ENCODE measurements around the gene MTHFD1L.

Gene MTHFD1L

DNA sequence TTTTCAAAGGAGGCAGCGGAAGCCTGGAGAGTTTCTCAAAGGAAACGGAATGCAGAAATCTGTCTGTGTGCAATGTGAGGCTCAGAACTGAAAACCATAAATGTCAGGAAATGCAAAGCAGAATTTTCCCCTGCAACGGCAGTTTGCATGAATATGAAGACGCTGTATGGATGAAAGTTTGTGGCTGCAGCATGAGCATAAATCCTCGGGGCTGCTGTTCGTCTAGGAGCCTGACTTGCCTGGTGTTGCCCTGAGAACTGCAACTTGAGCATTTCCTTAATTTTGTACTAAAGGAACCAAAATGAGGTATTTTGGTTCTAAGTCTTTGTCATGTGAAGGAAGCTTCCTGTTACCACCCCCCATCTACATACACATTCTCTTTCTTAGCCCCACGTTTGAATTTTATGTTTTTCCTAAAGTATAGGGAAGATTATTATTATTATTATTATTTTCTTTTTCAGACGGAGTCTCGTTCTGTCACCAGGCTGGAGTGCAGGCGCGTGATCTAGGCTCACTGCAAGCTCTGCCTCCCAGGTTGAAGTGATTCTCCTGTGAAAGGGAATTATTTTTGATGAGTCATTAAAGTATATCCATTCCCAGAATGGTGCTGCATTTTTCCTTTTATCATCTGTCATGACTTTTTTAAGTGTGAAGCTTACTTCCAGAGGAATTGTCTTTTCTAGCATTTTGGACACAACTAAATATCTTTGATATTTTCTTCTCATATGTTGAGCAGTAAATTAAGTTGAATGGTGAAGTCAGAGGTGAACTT, 33.1 kb downstream of the MTHFD1L start:
- Histone ChIP-seq H3K9ac (ENCODE audit: low read length) (no peak overlapping the region), H3K9me2 (replicated peaks; ENCODE audit: insufficient read depth, low read length) (no peaks in the 10 kb centered on the region), H3K79me2 (ENCODE audit: insufficient read depth, low read length) (no peaks in the 10 kb centered on the region), H3K27ac (ENCODE audit: low read depth, low read length) (no peak overlapping the region), H3K9me3 (ENCODE audit: insufficient read depth, low read length) (no peaks in the 10 kb centered on the region), H3K4me3 (ENCODE audit: insufficient read depth, low read length, poor library complexity, severe bottlenecking) (no peak overlapping the region), H4K20me1 (ENCODE audit: low read depth, low read length) (no peaks in the 10 kb centered on the region), H2AFZ (ENCODE audit: low read depth, low read length, severe bottlenecking) (no peak overlapping the region), H3F3A (ENCODE audit: insufficient read depth) (no peaks in the 10 kb centered on the region), H3K4me2 (ENCODE audit: low read depth, low read length, poor library complexity, severe bottlenecking) (no peak overlapping the region), H3K36me3 (ENCODE audit: low read length) (peaks cover 4% of the 10 kb centered on the region; the same call in 1 of the 2 replicates), H3K27me3 (ENCODE audit: low read length) (no peaks in the 10 kb centered on the region)
- TF ChIP-seq EZH2phosphoT487 (conservative IDR thresholded peaks at IDR 0.05; ENCODE audit: low read length) (no peak), CTCF (IDR thresholded peaks at IDR 0.05; ENCODE audit: insufficient read depth, low read length, poor library complexity, severe bottlenecking) (no peak)

DNA sequence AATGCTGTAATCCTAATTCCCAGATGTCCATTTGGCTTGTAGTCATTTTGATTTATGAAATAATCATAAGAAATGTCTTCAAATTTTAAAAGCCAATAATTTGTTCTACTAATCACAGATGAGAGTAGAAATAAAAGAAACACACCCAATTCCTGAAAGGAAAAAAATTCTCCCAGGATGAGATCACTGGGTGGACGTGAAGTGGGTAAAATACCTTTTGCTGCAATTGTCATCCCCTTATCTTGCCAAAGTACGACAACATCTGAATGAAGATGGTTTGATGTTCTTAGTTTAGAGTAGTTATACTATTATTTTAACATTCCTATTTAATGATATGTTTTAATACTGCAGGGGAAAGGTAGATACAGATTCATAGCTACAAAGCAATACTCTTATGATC, 33.7 kb downstream of the MTHFD1L start:
- Histone ChIP-seq H3K79me2 (ENCODE audit: insufficient read depth, low read length) (no peaks in the 10 kb centered on the region), H3K9ac (ENCODE audit: low read length) (no peak overlapping the region), H3K4me2 (ENCODE audit: low read depth, low read length, poor library complexity, severe bottlenecking) (no peak overlapping the region), H3K4me3 (ENCODE audit: insufficient read depth, low read length, poor library complexity, severe bottlenecking) (no peak overlapping the region), H3K27ac (ENCODE audit: low read depth, low read length) (no peak overlapping the region), H3K9me3 (ENCODE audit: insufficient read depth, low read length) (no peaks in the 10 kb centered on the region), H3K36me3 (ENCODE audit: low read length) (peaks cover 4% of the 10 kb centered on the region; the same call in 1 of the 2 replicates), H3F3A (ENCODE audit: insufficient read depth) (no peaks in the 10 kb centered on the region), H3K9me2 (replicated peaks; ENCODE audit: insufficient read depth, low read length) (no peaks in the 10 kb centered on the region), H4K20me1 (ENCODE audit: low read depth, low read length) (no peaks in the 10 kb centered on the region), H2AFZ (ENCODE audit: low read depth, low read length, severe bottlenecking) (no peak overlapping the region), H3K27me3 (ENCODE audit: low read length) (no peaks in the 10 kb centered on the region)
- no peak for TF ChIP-seq CTCF (IDR thresholded peaks at IDR 0.05; ENCODE audit: insufficient read depth, low read length, poor library complexity, severe bottlenecking)
- no peak for TF ChIP-seq EZH2phosphoT487 (conservative IDR thresholded peaks at IDR 0.05; ENCODE audit: low read length)

DNA sequence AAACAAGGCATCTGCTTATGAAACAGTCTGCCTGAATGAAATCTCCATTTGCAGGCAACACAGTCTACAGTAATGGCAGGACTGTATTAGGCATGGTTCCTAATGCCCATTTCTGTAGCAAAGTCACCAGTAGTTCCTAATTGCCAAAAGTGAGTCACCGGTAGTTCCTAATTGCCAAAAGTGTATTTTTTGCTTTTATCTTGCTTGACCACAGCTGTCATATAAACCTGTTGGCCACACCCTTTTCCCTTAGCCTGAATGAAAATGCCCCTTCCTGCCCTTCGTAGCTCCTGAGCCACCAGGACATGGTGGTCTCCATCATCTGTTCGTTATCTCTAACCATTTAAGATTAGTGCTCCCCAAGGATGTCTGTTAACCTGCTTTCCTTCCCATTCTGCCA, 34.5 kb downstream of the MTHFD1L start:
- Histone ChIP-seq H3K4me2 (ENCODE audit: low read depth, low read length, poor library complexity, severe bottlenecking) (no peak overlapping the region), H4K20me1 (ENCODE audit: low read depth, low read length) (no peaks in the 10 kb centered on the region), H3K4me3 (ENCODE audit: insufficient read depth, low read length, poor library complexity, severe bottlenecking) (no peak overlapping the region), H2AFZ (ENCODE audit: low read depth, low read length, severe bottlenecking) (no peak overlapping the region), H3K9me3 (ENCODE audit: insufficient read depth, low read length) (no peaks in the 10 kb centered on the region), H3F3A (ENCODE audit: insufficient read depth) (no peaks in the 10 kb centered on the region), H3K9me2 (replicated peaks; ENCODE audit: insufficient read depth, low read length) (no peaks in the 10 kb centered on the region), H3K27me3 (ENCODE audit: low read length) (no peaks in the 10 kb centered on the region), H3K27ac (ENCODE audit: low read depth, low read length) (no peak overlapping the region), H3K79me2 (ENCODE audit: insufficient read depth, low read length) (no peaks in the 10 kb centered on the region), H3K9ac (ENCODE audit: low read length) (no peak overlapping the region), H3K36me3 (ENCODE audit: low read length) (peaks cover 4% of the 10 kb centered on the region; the same call in 1 of the 2 replicates)
- TF ChIP-seq EZH2phosphoT487 (conservative IDR thresholded peaks at IDR 0.05; ENCODE audit: low read length) (no peak), CTCF (IDR thresholded peaks at IDR 0.05; ENCODE audit: insufficient read depth, low read length, poor library complexity, severe bottlenecking) (no peak)

Data from SU-DHL-6 (cell line).